ENCODE measurements around the gene COBLL1. TPM values are rescaled to one million over a fixed set of nuclear protein-coding genes. Genes with fewer than 3 reads are reported as not detected.
"Not testable (repeated sequence)": the region's sequence is repeated elsewhere in the genome, so short reads cannot be mapped to it uniquely, and the experiment has no call there.

The COBLL1 gene
- total and polyA plus RNA-seq, 2 donors (not counting 1 experiment from before 2014, with no cell fraction given), result 10.1 to 11.9 TPM

DNA sequence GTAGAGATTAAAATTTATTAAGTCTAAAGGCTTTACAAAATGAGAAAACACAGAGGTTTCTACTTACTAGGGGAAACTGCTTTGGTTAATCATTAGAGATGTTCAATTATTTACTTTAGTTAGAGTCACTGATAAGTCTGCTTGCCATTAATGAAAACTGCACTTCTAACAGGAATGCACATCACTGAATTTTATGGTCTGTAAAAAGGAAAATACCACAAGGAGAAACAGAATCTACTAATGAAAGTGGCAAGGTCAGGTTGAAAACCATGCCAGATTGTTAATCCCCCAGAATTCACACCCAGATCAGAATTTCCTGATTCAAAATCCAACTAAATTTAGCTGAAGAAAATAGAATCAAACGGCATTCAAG is 129.9 kb downstream of the COBLL1 start:
- Histone ChIP-seq H3K4me3 (replicated peaks in 1 of 4; ENCODE audit: control extremely low read depth in 1 of 4, insufficient read depth in 1 of 4, low read depth in 3 of 4, low read length in 4 of 4) (no peak overlapping the region), H3K4me1 (ENCODE audit: control insufficient read depth, extremely low read depth, insufficient read depth, low read length) (no peaks in the 10 kb centered on the region), H3K9me3 (ENCODE audit: control insufficient read depth, insufficient read depth, low read depth, low read length) (no peaks in the 10 kb centered on the region), H4K20me1 (ENCODE audit: control insufficient read depth, extremely low read depth, insufficient read depth, low read length) (no peaks in the 10 kb centered on the region), H3K27me3 (ENCODE audit: control insufficient read depth, insufficient read depth, low read length) (no peaks in the 10 kb centered on the region), H3K27ac (ENCODE audit: insufficient read depth, low read length) (no peak overlapping the region), H2AFZ (ENCODE audit: low read length) (no peak overlapping the region), H3K4me2 (ENCODE audit: extremely low read depth, insufficient read depth, low read length) (no peak overlapping the region), H3K9ac (ENCODE audit: insufficient read depth, low read length) (no peak overlapping the region), H3K36me3 (ENCODE audit: control insufficient read depth, insufficient read depth, low read length) (no peaks in the 10 kb centered on the region), H3K79me2 (ENCODE audit: control insufficient read depth, insufficient read depth, low read length) (no peaks in the 10 kb centered on the region)
- TF ChIP-seq, protein P1, sequence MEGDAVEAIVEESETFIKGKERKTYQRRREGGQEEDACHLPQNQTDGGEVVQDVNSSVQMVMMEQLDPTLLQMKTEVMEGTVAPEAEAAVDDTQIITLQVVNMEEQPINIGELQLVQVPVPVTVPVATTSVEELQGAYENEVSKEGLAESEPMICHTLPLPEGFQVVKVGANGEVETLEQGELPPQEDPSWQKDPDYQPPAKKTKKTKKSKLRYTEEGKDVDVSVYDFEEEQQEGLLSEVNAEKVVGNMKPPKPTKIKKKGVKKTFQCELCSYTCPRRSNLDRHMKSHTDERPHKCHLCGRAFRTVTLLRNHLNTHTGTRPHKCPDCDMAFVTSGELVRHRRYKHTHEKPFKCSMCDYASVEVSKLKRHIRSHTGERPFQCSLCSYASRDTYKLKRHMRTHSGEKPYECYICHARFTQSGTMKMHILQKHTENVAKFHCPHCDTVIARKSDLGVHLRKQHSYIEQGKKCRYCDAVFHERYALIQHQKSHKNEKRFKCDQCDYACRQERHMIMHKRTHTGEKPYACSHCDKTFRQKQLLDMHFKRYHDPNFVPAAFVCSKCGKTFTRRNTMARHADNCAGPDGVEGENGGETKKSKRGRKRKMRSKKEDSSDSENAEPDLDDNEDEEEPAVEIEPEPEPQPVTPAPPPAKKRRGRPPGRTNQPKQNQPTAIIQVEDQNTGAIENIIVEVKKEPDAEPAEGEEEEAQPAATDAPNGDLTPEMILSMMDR (conservative IDR thresholded peaks at IDR 0.05 in 1 of 2, IDR thresholded peaks at IDR 0.05 in 1 of 2; ENCODE audit: low read depth in 1 of 2, low read length in 2 of 2), result no peak
- no peak for TF ChIP-seq EZH2 (IDR thresholded peaks at IDR 0.05; ENCODE audit: low read length, missing control alignments)
- no peak for DNase-seq (ENCODE audit: low read depth in 2 of 2)

DNA sequence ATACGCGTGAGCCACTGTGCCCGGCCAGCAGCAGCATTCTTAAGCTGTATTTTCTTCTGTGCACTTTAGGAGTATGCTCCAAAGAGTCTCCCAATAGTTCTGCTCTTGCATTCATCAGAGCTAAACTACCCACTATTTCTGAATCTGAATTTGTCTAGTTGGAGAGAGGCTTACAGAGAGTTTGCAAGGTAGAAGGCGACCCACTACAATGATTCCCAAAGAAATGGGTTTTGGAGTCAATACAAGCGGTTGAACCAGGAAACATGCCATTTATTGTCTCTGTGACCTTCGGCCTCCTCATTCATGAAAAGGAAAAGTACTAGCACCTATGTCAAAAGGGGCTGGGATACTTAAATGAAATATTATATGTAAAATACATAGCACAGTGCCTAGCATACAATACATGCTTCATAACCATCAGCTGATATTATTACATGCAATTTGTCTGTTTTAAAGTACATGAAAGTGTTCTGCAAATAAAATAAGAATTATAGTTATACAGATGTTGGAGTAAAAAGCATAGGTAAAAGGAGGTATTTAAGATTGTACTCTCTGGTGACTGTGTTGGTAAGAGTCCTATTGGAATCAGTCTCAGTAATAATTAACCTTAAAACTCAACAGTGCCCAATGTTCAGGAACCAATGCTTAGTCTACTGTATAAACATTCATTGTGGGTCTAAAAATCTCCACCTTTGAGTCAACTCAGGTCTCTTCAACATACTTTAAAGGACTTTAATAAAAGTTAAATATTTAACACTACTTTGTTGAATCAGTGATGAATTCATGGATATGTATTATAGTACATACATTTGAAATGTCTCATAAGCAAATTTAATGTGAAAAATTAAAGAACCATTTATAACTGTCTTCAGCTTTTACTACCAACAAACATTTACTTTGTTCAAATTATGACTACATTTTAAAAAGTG is 130.5 kb downstream of the COBLL1 start:
- H3K9ac ChIP-seq (ENCODE audit: insufficient read depth, low read length), result no peak overlapping the region
- no peaks in the 10 kb centered on the region for H3K79me2 ChIP-seq (ENCODE audit: control insufficient read depth, insufficient read depth, low read length)
- no peak for DNase-seq (ENCODE audit: low read depth in 2 of 2)
- no peaks in the 10 kb centered on the region for H3K9me3 ChIP-seq (ENCODE audit: control insufficient read depth, insufficient read depth, low read depth, low read length)
- H3K27ac ChIP-seq (ENCODE audit: insufficient read depth, low read length), result no peak overlapping the region
- H3K36me3 ChIP-seq (ENCODE audit: control insufficient read depth, insufficient read depth, low read length), result no peaks in the 10 kb centered on the region
- no peaks in the 10 kb centered on the region for H3K27me3 ChIP-seq (ENCODE audit: control insufficient read depth, insufficient read depth, low read length)
- H3K4me1 ChIP-seq (ENCODE audit: control insufficient read depth, extremely low read depth, insufficient read depth, low read length), result peaks cover 3% of the 10 kb centered on the region
- H4K20me1 ChIP-seq (ENCODE audit: control insufficient read depth, extremely low read depth, insufficient read depth, low read length), result no peaks in the 10 kb centered on the region
- no peak overlapping the region for H3K4me3 ChIP-seq (replicated peaks in 1 of 4; ENCODE audit: control extremely low read depth in 1 of 4, insufficient read depth in 1 of 4, low read depth in 3 of 4, low read length in 4 of 4)
- H3K4me2 ChIP-seq (ENCODE audit: extremely low read depth, insufficient read depth, low read length), result no peak overlapping the region
- no peak overlapping the region for H2AFZ ChIP-seq (ENCODE audit: low read length)
- TF ChIP-seq, protein P1 (conservative IDR thresholded peaks at IDR 0.05 in 1 of 2, IDR thresholded peaks at IDR 0.05 in 1 of 2; ENCODE audit: low read depth in 1 of 2, low read length in 2 of 2), result no peak
- no peak for TF ChIP-seq EZH2 (IDR thresholded peaks at IDR 0.05; ENCODE audit: low read length, missing control alignments)

DNA sequence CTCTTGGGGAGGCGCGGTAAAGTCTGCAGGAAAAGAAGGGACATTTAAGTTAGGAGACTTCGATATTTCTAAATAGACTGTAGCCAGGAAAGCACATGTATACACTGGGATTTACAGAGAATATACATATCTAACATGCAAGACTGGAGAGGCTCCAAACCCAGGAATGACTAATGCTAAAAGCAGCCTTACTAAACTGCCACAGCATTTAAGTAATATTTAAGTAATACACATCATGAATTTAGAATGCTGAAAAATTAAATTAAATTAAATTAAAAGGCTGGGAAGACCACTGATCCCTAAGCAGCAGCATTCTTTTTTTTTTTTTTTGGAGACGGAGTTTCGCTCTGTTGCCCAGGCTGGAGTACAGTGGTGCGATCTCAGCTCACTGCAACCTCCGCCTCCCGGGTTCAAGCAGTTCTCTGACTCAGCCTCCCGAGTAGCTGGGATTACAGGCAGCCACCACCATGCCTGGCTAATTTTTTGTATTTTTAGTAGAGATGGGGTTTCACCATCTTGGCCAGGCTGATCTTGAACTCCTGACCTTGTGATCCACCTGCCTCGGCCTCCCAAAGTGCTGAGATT is 131.3 kb downstream of the COBLL1 start:
- H3K27ac ChIP-seq (ENCODE audit: insufficient read depth, low read length); H3K9me3 ChIP-seq (ENCODE audit: control insufficient read depth, insufficient read depth, low read depth, low read length); H3K36me3 ChIP-seq (ENCODE audit: control insufficient read depth, insufficient read depth, low read length); H3K4me2 ChIP-seq (ENCODE audit: extremely low read depth, insufficient read depth, low read length); H3K79me2 ChIP-seq (ENCODE audit: control insufficient read depth, insufficient read depth, low read length); H4K20me1 ChIP-seq (ENCODE audit: control insufficient read depth, extremely low read depth, insufficient read depth, low read length); H3K4me3 ChIP-seq (replicated peaks in 1 of 4; ENCODE audit: control extremely low read depth in 1 of 4, insufficient read depth in 1 of 4, low read depth in 3 of 4, low read length in 4 of 4); H3K9ac ChIP-seq (ENCODE audit: insufficient read depth, low read length); H3K27me3 ChIP-seq (ENCODE audit: control insufficient read depth, insufficient read depth, low read length); H2AFZ ChIP-seq (ENCODE audit: low read length); H3K4me1 ChIP-seq (ENCODE audit: control insufficient read depth, extremely low read depth, insufficient read depth, low read length): not testable (repeated sequence)
- peak; percentile 56 to 57 for DNase-seq (ENCODE audit: low read depth in 2 of 2)

Measured in fibroblast of lung (primary cell).